HG03135 (cell line): ENCODE measurements around the gene PTRH1.

Source experiments
- ATAC-seq: cut with Tn5 transposase; IDR thresholded peaks from one replicate; pipeline ENCODE4 v1.9.1; 2021; ENCODE audit warnings: mild to moderate bottlenecking, moderate library complexity; ENCODE audit not compliant: unreplicated experiment

Gene PTRH1

DNA sequence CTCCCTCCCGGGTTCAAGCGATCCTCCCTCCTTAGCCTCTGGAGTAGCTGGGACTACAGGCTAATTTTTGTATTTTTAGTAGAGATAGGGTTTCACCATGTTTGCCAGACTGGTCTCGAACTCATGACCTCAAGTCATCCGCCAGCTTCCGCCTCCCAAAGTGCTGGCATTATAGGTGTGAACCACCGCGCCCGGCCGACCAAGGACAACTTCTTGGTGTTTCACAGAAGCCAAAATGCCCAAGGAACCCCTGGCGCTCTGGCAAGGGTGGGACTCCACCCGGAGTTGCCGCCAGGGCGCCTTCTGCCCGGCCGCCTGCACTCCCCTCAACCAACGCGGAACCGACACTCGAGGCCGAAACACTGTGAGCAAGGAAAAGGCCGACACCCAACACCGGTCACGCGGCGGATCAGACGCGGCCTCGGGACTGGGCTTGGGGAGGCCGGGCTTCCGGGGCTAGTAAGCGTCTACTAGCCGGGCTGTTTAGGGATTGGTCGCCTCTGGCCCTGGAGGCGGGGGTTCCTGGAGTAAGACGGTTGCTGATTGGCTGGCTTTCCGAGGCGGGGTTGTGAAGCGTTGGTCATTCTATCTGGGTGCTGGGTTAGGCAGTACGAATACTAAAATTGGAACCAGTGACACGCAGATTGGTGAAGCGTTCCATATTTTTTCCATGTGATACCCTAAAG, 16.3 kb downstream of the PTRH1 start:
- ATAC-seq, result peak; percentile 83

GRCh38 chr9:127698386-127698785, 17.1 kb downstream of the PTRH1 start:
- ATAC-seq, result no peak

GRCh38 chr9:127697575-127697974, 17.9 kb downstream of the PTRH1 start:
- ATAC-seq, result no peak

- no peak for ATAC-seq
Measured at GRCh38 chr9:127694890-127695720, 20.4 kb downstream of the PTRH1 start.

- ATAC-seq, result no peak
Measured at GRCh38 chr9:127693697-127694096, 21.8 kb downstream of the PTRH1 start.

- no peak for ATAC-seq
Measured at GRCh38 chr9:127693143-127693542, 22.3 kb downstream of the PTRH1 start.

DNA sequence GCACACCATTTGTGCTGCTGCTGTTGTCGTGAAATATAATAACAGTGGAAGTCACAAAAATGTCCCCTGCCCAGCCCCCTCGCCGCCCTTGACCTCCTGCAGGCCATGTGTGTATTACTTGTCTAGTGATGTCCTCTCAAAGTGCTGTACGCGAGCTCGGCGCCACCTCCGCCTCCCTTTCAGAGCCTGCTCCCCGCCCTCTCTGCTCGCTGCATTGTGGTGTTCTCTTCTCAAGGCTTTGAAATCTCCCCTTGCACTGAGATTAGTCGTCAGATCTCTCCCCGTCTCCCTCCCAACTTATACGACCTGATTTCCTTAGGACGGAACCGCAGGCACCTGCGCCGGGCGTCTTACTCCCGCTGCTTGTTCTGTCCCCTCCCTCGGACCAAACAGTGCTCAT, 23.4 kb downstream of the PTRH1 start:
- ATAC-seq, result no peak

GRCh38 chr9:127690735-127691134, 24.7 kb downstream of the PTRH1 start:
- ATAC-seq, result no peak

DNA sequence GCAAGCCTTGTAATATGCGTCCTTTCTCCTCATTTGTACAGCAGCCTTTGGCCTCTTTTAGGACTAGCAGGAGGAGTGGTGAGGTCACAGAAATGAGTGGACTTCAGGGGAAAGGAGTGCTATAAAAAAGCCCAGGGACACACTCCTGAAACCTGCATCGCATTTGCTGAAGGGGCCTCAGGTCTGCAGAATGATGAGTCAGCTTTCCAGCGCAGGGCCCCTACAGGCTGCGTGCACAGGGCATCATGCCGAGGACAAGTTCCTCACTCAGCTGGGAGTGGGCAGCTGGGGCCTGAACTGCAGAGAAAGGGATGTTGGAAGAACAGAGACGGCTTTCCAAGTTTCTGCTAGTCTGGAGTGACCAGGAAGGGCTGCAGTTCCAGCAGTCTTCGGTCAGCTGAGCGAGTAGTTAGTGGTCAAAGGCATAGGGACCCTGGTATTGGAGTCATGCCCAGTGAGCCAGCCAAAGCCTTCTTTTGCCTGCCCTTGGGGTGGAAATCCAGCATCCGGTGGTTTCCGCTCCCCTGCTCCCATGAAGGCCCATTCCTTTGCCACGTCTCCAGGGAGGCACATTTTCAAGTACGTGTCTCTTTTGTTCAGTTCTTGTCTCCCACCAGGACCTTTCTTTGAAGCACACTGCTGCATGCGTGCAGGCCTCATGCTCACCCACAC, 26.0 kb downstream of the PTRH1 start:
- no peak for ATAC-seq

- no peak for ATAC-seq
Measured at GRCh38 chr9:127686461-127687393, 28.7 kb downstream of the PTRH1 start.

- ATAC-seq, result no peak
Measured at GRCh38 chr9:127684576-127684975, 30.9 kb downstream of the PTRH1 start.

DNA sequence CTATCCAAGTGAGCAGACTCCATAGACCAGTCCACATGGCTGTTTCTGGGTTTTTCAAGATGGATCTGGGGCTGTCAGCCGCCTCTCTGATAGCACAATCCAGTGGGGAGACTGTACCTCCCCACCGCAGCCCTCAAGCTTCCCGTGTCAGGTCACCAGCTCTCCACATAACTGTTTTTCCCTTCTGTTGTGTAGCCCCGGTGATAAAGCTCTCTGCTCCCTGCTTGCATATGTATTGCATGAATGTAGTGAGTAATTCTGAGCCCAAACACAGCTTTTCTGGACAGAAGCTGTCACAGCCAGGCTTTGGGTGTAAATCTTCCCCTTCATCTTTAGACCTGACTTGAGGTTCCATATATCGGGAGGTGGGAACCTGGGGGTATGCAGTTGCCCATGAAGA, 31.7 kb downstream of the PTRH1 start:
- no peak for ATAC-seq

DNA sequence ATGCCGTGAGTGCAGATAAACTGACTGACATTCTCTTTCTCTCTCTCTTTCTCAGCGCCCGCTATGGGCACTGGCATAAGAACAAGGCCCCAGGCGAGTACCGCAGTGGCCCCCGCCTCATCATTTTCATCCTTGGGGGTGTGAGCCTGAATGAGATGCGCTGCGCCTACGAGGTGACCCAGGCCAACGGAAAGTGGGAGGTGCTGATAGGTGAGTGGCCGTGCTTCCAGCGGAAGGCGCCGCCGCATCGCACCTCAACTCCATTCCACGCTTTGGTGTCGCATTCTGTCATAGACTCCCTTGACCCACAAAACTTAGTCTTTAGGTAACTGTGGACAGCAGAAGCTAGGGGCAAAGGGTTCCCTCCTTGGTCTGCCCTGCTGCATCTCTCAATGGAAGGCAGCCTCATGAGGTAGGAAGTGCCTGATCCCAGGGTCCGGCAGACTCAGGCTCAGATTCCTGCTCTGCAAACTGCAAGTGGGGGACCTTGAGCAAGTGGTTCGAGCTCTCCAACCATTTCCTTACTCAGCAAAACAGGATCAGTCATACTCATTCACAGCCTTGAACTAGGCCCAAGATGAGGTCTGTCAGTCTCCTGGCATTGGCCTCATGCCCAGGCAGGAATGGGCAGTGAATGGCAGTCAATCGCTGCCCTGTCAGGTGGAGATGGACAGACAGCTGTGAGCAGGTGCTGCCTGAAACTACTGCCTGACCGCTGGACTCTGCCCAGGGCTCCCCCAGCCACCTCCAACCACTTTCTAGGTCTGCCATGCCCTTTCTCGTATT, 32.9 kb downstream of the PTRH1 start:
- no peak for ATAC-seq

DNA sequence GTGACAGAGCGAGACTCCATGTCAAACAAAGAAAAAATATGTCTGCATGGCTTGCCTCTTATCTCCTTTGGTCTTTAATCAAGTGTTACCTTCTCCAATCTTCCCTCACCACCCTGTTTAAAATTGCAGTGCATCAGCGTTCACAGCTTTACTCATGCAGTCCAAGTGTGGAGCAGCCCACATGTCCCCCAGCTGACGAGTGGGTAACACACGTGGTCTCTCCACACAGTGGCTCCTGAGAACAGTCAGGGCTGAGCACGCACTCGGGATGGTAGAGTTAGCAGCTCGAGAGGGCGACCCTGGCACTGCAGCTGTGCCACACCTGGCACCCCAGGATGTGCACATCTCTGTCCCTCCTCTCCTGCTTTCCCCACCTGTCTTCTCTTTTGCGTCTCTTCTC, 34.6 kb downstream of the PTRH1 start:
- ATAC-seq, result no peak

DNA sequence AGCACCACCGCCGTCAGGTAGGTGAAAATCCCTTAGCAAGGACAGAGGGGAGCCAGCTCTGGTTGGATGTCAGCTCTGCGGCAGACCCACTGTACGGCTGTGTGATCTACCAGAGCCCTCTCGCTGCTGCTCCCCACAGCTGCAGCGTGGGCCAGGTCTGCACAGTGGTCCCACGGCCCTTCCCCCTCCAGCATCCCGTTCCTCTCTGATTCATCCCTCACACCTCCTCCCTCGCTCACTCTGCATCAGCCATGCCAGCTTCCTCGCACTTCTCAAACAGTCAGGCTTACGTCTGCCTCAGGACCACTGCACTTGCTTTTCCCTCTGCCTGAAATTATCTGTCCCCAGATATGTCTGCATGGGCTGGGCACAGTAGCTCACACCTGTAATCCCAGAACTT, 35.2 kb downstream of the PTRH1 start:
- ATAC-seq, result no peak

GRCh38 chr9:127679506-127679905, 36.0 kb downstream of the PTRH1 start:
- ATAC-seq, result no peak

GRCh38 chr9:127676638-127677037, 38.8 kb downstream of the PTRH1 start:
- no peak for ATAC-seq

DNA sequence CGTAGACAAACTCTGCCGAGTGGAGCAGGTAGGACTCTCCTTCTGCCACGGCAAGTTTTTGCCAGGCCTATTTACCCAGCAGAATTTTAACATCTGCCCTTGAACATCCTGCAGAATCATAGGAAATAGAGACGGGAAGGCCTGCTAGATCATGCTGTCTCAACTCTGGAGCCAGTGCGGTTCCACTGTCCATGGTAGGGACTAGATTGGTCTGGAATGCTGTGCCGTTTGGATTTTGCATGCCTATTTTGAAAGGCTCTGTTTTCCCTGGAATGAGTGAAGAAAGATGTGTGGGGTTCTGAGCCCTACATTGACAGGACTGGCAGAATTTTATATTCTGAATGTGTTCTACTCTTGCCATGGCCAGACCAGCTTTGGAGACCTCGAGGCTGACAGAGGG, 42.2 kb downstream of the PTRH1 start:
- ATAC-seq, result no peak

GRCh38 chr9:127667906-127668305, 47.6 kb downstream of the PTRH1 start:
- no peak for ATAC-seq
